GM18951 (cell line): ENCODE data around the gene OR1E1.
"Not testable (repeated sequence)": the region's sequence is repeated elsewhere in the genome, so short reads cannot be mapped to it uniquely, and the experiment has no call there.

ENCODE experiments used
- POLR2A ChIP-seq: IDR thresholded peaks from 4 replicates; pipeline ENCODE4 v1.6.1; 2011; ENCODE audit warnings: mild to moderate bottlenecking; ENCODE audit not compliant: insufficient read length, insufficient read depth; ENCODE audit errors: extremely low read depth
- in situ Hi-C: fragments of 300-500 bp; cut with MboI; formaldehyde crosslinking; loops from one replicate; pipeline ENCODE4 v1.12.0; 2022; ENCODE audit warnings: low sequenced_read_pairs, mixed read lengths, inconsistent platforms; ENCODE audit not compliant: unreplicated experiment

Gene OR1E1

DNA sequence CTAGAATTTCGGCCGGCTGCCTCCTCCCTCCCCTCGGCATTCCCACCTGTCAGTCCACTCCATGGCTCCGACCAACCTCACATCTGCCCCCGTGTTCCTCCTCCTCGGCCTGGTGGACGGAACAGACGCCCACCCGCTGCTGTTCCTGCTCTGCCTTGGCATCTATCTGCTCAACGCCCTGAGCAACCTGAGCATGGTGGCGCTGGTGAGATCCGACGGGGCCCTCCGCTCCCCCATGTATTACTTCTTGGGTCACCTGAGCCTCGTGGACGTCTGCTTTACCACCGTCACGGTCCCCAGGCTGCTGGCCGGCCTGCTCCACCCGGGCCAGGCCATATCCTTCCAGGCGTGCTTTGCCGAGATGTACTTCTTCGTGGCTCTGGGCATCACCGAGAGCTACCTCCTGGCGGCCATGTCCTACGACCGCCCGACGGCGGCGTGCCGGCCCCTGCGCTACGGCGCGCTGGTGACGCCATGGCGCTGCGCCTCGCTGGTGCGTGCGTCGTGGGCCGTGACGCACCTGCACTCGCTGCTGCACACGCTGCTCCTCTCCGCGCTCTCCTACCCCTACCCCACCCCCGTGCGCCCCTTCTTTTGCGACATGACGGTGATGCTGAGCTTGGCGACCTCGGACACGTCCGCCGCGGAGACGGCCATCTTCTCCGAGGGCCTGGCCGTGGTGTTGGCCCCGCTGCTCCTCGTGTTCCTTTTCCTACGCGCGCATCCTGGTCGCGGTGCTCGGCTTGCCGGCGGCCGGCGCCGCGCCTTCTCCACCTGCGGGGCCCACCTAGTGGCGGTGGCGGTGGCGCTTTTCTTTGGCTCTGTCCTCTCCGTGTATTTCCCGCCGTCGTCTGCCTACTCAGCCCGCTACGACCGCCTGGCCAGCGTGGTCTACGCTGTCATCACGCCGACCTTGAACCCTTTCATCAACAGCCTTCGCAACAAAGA is 12.1 kb downstream of the OR1E1 start, which contains the start of gene OR3A2:
Gene OR3A2 (minus strand): TSS at position 440 of the 948 bp plus-strand sequence.
- in situ Hi-C loops = no loop called here
- TF ChIP-seq POLR2A = no peak

DNA sequence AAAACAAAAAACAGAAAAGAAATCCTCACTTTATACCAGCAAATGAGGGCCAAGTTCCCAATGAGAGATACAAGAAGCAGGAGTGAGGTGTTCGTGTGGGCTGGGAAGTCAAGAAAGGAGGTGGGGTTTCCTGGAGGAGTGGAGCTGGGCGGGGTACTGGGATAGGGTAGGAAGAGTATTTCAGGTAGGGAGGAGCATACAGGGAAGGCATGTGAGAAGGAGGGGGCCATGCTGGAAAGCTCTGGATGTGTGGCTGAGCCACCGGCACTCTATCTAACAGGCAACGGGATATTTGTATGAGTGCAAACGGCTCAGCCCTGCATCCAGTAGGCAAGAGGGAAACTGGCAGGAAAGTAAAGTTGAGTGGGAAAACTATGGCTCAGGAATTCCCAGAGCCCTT is 16.3 kb downstream of the OR1E1 start:
- in situ Hi-C loops = no loop called here
- TF ChIP-seq POLR2A = no peak

DNA sequence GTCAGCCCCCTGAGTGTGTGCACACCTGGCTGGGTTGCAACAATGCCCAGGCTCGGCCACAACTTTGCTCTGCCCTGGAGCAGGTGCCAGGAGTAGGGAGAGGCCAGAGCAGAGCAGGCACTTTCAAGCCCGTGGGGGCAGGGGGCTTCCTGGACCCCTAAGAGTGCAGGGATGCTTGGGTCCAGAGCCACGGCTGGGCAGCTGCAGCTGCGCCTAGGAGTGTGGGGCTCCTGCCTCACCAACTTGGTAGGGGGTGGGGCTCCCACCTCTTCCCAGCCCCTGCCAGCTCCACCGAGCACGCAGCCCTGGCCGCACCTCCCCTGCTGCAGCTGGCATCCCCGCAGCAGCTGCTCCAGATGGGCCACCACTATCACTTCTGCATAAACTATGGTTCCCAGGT is 19.9 kb downstream of the OR1E1 start:
- in situ Hi-C loops = no loop called here
- TF ChIP-seq POLR2A = no peak

- in situ Hi-C loops = not testable (repeated sequence)
Measured at GRCh38 chr17:3371167-3371566, 27.0 kb downstream of the OR1E1 start.
